T-helper 2 cell treated with Interferon-gamma antibody and Interleukin-4, amounts not matched to agents 100 ng/mL and 5 ng/mL, for 36 hours (primary cell): ENCODE measurements around the gene HSPBAP1. TPM values are rescaled to one million over a fixed set of nuclear protein-coding genes. Genes with fewer than 3 reads are reported as not detected.
"Not testable (repeated sequence)": the region's sequence is repeated elsewhere in the genome, so short reads cannot be mapped to it uniquely, and the experiment has no call there.

Source experiments
- intact Hi-C: fragments of 100-400 bp; cut with micrococcal nuclease; formaldehyde crosslinking; loops from one replicate; pipeline ENCODE4 v1.15.1; 2023
- total RNA-seq: library from RNA; stranded (reverse); gene quantifications from 2 replicates; pipeline ENCODE4 v1.2.3, GENCODE V29; 2022

HSPBAP1 gene
- total RNA-seq, 1 donor from 2014 or later: 8.2 TPM

DNA sequence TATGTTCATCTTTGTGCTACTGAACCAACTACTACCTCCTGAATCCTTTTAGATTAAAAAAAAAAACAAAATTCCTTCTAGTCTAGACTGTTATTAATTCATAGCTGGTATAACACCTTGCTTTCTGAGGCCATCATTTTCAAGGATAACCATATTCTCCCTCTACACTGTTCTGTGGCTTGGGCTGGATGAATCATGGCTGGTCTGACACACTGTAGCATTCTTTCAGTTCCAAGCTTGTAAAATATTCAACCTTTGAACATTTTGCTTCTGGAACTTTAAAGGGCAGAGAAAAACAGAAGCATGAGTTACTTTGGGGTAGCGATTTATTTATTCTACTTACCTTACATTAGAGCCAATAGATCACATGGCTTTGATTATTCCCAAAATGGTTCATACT lies 7.6 kb downstream of the HSPBAP1 start:
- intact Hi-C loops: no loop called here

- intact Hi-C loops: no loop called here
Observed at GRCh38 chr3:122785231-122785630, 8.4 kb downstream of the HSPBAP1 start.

DNA sequence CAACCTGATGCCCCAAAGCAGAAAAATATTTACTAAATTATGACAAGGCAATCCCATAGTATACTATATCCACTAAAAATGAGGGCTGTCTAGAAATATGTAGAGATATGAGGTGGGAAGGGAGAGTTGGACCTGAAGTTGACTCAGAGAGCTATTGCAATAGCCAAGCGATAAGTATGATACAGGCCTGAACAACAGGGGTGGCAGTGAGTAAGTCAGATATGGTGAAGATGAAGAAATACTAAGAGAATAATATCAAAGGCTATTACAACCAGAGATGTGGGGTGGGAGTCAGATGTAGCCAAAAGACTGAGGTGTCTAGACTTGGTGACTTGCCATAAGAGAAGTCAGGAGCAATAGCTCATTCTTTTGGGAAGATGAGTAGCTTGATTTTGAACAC lies 9.2 kb downstream of the HSPBAP1 start:
- intact Hi-C loops: no loop called here

DNA sequence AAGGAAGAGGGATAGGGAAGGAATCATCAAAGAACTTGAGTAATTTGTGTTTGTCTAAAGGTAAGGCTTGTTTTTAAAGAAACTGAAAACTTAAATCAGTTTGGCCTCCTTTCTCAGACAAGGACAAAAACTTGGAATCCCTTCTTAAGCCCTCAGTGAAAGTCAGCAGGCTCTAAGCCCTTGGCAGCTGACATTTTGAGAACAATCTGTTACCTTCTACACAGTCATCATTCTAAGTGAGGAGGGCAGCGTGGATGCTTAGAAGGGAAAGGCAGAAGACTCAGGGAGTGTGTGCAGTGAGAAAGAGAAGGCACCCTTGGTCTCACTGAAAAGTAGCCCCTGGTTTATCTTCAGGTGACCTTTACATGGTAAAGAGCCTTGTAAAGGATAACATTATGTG lies 10.8 kb downstream of the HSPBAP1 start:
- intact Hi-C loops: no loop called here

DNA sequence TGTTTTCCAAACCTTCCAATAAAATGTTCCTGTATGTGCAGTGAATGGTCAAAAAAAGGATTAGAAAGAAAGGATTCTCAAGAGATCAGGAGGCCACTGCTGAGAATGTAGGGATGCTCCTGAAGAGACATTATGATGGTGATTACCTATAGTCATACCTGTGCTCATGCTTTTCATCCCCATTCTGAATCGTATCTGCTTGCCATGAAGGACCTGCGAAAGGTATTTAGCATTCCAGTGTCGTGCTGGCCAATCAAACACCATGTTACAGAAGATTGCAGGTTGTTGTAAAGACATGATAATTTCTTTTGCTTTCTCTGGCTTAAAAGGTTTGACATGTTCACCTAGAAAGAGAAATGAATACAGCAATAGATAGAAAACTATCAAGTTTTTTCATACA lies 16.1 kb downstream of the HSPBAP1 start:
- intact Hi-C loops: no loop called here

GRCh38 chr3:122776675-122777468 lies 16.8 kb downstream of the HSPBAP1 start:
- intact Hi-C loops: no loop called here

- intact Hi-C loops: no loop called here
Observed at GRCh38 chr3:122774564-122774963, 19.1 kb downstream of the HSPBAP1 start.

GRCh38 chr3:122773944-122774509 lies 19.6 kb downstream of the HSPBAP1 start:
- intact Hi-C loops: no loop called here

DNA sequence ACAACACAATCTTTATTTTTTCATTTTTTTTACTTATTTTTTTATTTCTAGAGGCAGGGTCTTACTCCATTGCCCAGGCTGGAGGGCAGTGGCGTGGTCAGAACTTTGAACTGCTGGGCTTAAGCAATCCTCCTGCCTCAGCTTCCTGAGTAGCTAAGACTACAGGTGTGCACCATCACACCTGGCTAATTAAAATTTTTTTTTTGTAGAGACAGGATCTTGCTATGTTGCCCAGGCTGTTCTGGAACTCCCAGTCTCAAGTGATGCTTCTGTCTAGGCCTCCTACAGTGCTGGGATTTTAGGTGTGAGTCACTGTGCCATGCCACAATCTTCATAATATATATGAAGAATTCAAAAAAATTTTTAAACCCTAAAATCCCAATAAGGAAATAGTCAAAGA lies 20.8 kb downstream of the HSPBAP1 start:
- intact Hi-C loops: no loop called here

GRCh38 chr3:122770521-122771202 lies 23.0 kb downstream of the HSPBAP1 start:
- intact Hi-C loops: no loop called here

DNA sequence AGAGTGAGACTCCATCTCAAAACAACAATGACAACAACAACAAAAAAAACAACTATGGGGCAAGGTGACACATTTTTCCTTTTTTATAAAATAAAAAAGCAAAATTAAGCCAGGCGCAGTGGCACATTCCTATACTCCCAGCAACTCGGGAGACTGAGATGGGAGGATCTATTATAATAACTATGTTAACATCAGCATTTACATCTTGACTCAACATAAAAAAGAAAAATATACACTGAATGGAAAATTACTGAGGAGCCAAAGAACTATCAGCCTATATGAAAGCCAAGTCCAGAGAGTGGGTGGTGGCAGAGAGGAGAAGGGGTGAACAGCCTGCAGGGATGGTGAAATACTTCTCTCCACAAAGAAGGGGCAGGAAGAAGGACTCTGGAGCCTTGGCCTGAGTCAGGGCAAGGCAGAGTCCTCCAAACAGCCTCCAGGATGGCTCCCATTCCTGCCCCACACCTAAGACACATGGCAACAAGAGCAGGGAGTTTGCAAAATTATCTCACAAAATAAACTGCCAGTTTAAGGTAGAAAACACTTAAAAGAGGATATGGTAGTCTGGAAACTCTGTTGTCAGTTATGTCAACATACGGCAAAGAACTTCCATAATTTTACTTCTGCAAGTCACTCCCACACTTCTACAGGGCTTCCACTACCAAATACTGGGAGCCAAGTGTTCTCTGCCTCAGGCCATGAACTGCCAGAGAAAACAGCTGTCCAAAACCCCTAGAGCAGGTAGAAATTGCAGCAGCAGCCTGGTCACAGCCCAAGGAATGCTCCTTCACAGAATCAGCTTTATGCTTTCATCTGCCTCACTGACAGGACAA lies 25.9 kb downstream of the HSPBAP1 start:
- intact Hi-C loops: no loop called here

- intact Hi-C loops: no loop called here
Observed at GRCh38 chr3:122766430-122766829, 27.2 kb downstream of the HSPBAP1 start.

- intact Hi-C loops: no loop called here
Observed at GRCh38 chr3:122760453-122761271, 33.0 kb downstream of the HSPBAP1 start.

- intact Hi-C loops: loop anchor here (10.0 kb wide), 1 partner anchor 166 kb away; no protein-coding TSS in a partner anchor
Observed at GRCh38 chr3:122758877-122759560, 34.6 kb downstream of the HSPBAP1 start.

DNA sequence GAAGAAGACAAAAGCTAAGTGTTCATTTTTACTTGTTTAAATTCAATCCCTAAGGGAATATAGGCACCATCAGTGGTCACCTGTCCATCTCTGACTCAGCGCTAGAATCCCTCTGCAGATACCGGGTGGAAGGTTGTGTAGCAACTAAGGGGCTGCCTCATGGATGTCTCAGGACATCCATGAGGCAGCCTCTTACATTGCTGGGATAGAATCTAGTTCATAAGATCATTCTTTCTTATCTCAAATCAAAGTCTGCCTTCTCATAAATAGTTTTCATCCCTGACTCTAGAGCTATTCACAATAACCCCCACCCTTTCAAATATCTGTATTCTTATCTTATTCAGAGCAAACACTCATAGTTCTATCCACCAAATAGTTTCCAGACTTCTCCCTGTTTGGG lies 38.1 kb downstream of the HSPBAP1 start:
- intact Hi-C loops: loop anchor here (2.0 to 10.0 kb wide), 2 partner anchors 169 to 273 kb away; no protein-coding TSS in a partner anchor

DNA sequence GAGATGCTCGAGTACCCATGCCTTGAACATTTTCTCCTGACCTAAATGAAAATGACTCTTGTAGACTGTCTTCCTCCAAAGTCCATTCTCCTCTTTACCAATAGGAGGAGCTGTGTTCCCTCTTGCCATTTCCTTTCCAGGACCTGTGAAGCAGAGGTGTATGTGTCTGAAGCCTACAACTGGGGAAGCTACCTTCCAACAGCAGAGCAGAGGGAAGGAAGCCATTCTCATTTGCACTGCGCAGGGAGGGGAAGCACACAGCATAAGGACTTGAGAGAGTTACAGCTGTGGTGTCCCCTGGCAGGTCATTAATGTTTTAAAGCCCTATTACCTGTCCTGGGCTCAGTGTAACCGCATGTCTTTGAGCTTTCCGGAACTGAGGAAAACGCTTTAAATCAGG lies 38.7 kb downstream of the HSPBAP1 start:
- intact Hi-C loops: loop anchor here (2.0 to 10.0 kb wide), 2 partner anchors 170 to 274 kb away; no protein-coding TSS in a partner anchor

GRCh38 chr3:122748347-122748746 lies 45.3 kb downstream of the HSPBAP1 start:
- intact Hi-C loops: no loop called here

DNA sequence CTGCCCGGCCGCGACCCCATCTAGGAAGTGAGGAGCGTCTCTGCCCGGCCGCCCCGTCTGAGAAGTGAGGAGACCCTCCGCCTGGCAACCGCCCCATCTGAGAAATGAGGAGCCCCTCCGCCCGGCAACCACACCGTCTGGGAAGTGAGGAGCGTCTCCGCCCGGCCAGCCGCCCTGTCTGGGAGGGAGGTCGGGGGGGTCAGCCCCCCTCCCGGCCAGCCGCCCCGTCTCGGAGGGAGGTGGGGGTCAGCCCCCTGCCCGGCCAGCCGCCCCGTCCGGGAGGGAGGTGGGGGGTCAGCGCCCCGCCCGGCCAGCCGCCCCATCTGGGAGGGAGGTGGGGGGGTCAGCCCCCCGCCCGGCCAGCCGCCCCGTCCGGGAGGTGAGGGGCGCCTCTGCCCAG lies 46.3 kb downstream of the HSPBAP1 start:
- intact Hi-C loops: not testable (repeated sequence)

DNA sequence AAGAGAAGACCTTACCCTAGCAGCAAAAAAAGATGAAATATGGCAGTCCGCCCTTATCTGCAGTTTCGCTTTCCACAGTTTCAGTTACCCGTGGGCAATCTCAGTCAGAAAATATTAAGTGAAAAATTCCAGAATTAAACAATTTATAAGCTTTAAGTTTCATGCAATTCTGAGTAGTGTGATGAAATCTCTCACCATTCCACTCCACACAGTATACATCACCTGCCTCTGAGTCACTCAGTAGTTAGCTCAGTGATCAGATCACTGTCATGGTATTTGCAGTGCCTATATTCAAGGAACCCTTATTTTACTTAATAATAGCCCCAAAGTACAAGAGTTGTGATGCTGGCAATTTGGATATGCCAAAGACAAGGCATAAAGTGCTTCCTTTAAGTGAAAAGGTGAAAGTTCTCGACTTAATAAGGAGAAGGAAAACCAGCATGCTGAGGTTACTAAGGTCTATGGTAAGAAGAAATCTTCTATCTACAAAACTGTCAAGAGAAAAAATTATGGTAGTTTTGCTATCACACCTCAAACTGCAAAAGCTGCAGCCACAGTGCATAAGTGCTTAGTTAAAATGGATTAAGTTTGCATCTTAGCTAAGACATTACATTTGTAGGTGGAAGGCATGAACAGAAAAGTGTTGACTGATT lies 48.1 kb downstream of the HSPBAP1 start:
- intact Hi-C loops: no loop called here
